Hepatocyte (in vitro differentiated cells): ENCODE data around the gene ACTR5. TPM values are rescaled to one million over a fixed set of nuclear protein-coding genes. Genes with fewer than 3 reads are reported as not detected.

Experiments
- DNase-seq: peaks from one replicate; pipeline ENCODE4 v3.0.0-alpha.2; 2016; ENCODE audit warnings: low spot score
- H2AFZ ChIP-seq: fragments of 200-600 bp; sonication (generic); 2 replicates; pipeline ENCODE4 v1.6.0; 2016; ENCODE audit warnings: antibody characterized with exemption, mild to moderate bottlenecking
- H3K27ac ChIP-seq: fragments of 200-600 bp; sonication (generic); 2 replicates; pipeline ENCODE4 v1.5.1; 2016; ENCODE audit warnings: mild to moderate bottlenecking
- H3K27me3 ChIP-seq: fragments of 200-600 bp; sonication (generic); 2 replicates; pipeline ENCODE4 v1.6.1; 2016
- H3K36me3 ChIP-seq: fragments of 200-600 bp; sonication (generic); replicated peaks from 2 replicates; pipeline ENCODE4 v1.5.1; 2016; ENCODE audit warnings: low read depth; ENCODE audit not compliant: insufficient read depth
- H3K4me1 ChIP-seq: fragments of 200-600 bp; sonication (generic); 2 replicates; pipeline ENCODE4 v1.5.1; 2016; ENCODE audit warnings: mild to moderate bottlenecking, moderate library complexity; ENCODE audit not compliant: insufficient read depth
- H3K4me2 ChIP-seq: fragments of 200-600 bp; sonication (generic); 2 replicates; pipeline ENCODE4 v1.6.0; 2016
- H3K4me3 ChIP-seq: fragments of 200-600 bp; sonication (generic); 2 replicates; pipeline ENCODE4 v1.5.1; 2016; ENCODE audit warnings: mild to moderate bottlenecking
- H3K79me2 ChIP-seq: fragments of 200-600 bp; sonication (generic); 2 replicates; pipeline ENCODE4 v1.6.0; 2017; ENCODE audit warnings: mild to moderate bottlenecking
- H3K9me2 ChIP-seq: fragments of 200-600 bp; sonication (generic); replicated peaks from 2 replicates; pipeline ENCODE4 v1.6.0; 2017; ENCODE audit warnings: mild to moderate bottlenecking; ENCODE audit not compliant: insufficient read depth
- H3K9me3 ChIP-seq: fragments of 200-600 bp; sonication (generic); 2 replicates; pipeline ENCODE4 v1.5.1; 2016; ENCODE audit warnings: low read depth, mild to moderate bottlenecking
- H4K20me1 ChIP-seq: fragments of 200-600 bp; sonication (generic); 2 replicates; pipeline ENCODE4 v1.6.0; 2016; ENCODE audit warnings: mild to moderate bottlenecking; ENCODE audit not compliant: insufficient read depth, poor library complexity, severe bottlenecking
- CTCF ChIP-seq: fragments of 200-600 bp; sonication (generic); IDR thresholded peaks from 2 replicates; pipeline ENCODE4 v1.5.1; 2016; ENCODE audit warnings: antibody characterized with exemption, mild to moderate bottlenecking; ENCODE audit not compliant: poor library complexity
- EZH2 ChIP-seq: fragments of 200-600 bp; sonication (generic); IDR thresholded peaks from 2 replicates; pipeline ENCODE4 v1.6.1; 2016; ENCODE audit warnings: antibody characterized with exemption, mild to moderate bottlenecking, borderline replicate concordance
- EZH2phosphoT487 ChIP-seq: fragments of 200-600 bp; sonication (generic); IDR thresholded peaks from one replicate; pipeline ENCODE4 v1.6.1; 2018; ENCODE audit warnings: antibody characterized with exemption, mild to moderate bottlenecking, low read depth, moderate library complexity; ENCODE audit not compliant: unreplicated experiment, severe bottlenecking
- WGBS: methylation state at CpG from one replicate; pipeline ENCODE4 v1.1.6; 2016; ENCODE audit warnings: low lambda C conversion rate; ENCODE audit errors: missing lambda C conversion rate; 5-methylcytosine and 5-hydroxymethylcytosine counted together
- polyA plus RNA-seq: library from polyadenylated mRNA; unstranded; fragments of >200 nt; fragmentation: Nextera tagmentation; extraction: Ambion mirVana; gene quantifications from 2 replicates; pipeline ENCODE4 v1.2.1, GENCODE V29; 2016
- total RNA-seq: library from RNA; depleted of rRNA; stranded (reverse); fragments of >200 nt; gene quantifications from 2 replicates; pipeline ENCODE4 v1.2.3, GENCODE V29; 2014

Gene ACTR5
- total and polyA plus RNA-seq, 2 experiments from 2014 or later = 8.5 to 10.1 TPM

DNA sequence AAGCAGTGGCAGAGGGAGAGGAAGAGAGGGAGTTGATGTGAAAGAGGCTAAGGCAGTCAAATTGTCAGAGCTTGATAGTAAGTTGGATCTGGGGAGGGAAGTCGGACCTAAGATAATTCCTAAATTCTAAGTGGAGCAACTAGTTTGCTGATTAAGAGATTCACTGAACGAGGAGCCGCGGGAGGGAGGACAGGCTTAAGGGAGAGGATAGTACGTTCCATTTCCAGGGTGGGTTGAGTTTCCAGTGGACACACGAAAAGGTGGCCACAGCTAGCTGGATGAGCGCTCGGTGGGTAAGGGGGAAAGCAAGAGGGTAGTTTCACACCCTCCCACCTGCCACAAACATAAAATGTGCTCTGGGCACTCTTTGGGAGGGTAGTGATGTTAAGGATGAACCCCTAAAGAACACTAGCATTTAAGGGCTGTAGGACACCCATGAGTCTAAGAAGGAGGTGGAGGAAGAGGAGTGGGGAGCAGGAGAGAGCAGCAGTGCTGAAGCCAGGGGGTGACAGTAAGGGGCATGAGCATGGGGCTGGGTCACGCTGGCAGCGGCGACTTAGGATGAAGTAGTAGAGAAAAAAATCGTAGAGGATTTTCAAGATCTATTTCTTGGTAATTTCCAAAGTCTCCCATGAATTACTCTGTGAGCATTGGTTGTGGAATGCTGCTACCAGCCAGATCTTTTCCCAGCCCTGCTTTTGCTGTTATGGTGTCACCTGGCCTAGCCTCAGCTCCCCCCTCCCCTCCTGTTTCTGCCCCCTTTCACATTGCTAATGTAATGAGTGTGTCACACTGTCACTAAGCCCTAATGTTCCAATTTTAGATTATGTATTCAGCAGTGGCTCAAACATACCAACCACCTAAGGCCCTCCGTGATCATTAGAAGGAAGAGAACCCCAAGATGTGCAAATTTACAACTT, 21.4 kb downstream of the ACTR5 start:
- no peaks in the 10 kb centered on the region for H3K79me2 ChIP-seq
- H3K9me3 ChIP-seq = no peaks in the 10 kb centered on the region
- no peak overlapping the region for H3K27ac ChIP-seq
- no peak for TF ChIP-seq EZH2phosphoT487
- no peaks in the 10 kb centered on the region for H4K20me1 ChIP-seq
- H3K9me2 ChIP-seq = no peaks in the 10 kb centered on the region
- WGBS = 92% methylated on average over 13 of the region's 13 CpGs
- no peak overlapping the region for H3K4me2 ChIP-seq
- H3K4me3 ChIP-seq = no peak overlapping the region
- H3K4me1 ChIP-seq = no peaks in the 10 kb centered on the region
- no peaks in the 10 kb centered on the region for H3K27me3 ChIP-seq
- DNase-seq = no peak
- no peaks in the 10 kb centered on the region for H3K36me3 ChIP-seq
- no peak overlapping the region for H2AFZ ChIP-seq

- no peak for DNase-seq
- TF ChIP-seq EZH2 = no peak
- TF ChIP-seq CTCF = no peak
- TF ChIP-seq EZH2phosphoT487 = no peak
Measured at GRCh38 chr20:38770546-38770945, 22.3 kb downstream of the ACTR5 start.

DNA sequence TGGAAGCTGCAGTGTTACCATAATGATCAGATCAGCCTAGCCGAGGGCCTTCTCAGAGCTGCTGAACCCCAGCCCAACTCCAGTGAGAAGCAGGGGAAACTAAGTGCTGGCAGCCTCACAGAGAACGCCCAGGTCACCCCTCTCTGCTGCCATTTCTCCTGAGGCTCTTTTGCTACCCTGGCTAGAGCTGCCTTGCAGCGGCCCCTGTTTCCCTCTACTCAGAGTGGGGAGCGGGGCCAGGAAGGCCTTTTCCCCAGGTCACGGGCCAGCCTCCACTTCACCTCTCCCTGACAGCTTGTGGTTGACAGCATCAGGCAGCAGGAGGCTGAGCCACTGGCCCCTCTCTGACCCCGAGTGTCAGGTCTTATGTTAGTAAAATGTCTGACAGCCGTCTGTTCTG, 22.7 kb downstream of the ACTR5 start:
- Histone ChIP-seq H3K9me3 (no peaks in the 10 kb centered on the region), H3K9me2 (no peaks in the 10 kb centered on the region), H3K4me1 (no peaks in the 10 kb centered on the region), H3K4me2 (no peak overlapping the region), H3K4me3 (no peak overlapping the region), H3K27ac (no peak overlapping the region), H3K27me3 (no peaks in the 10 kb centered on the region), H2AFZ (no peak overlapping the region), H3K79me2 (no peaks in the 10 kb centered on the region), H3K36me3 (no peaks in the 10 kb centered on the region), H4K20me1 (no peaks in the 10 kb centered on the region)
- WGBS = 82% methylated on average over 7 of the region's 7 CpGs
- TF ChIP-seq EZH2phosphoT487 = no peak
- no peak for TF ChIP-seq EZH2
- TF ChIP-seq CTCF = no peak
- DNase-seq = no peak

More at GRCh38 chr20:38770546-38770945, 22.3 kb downstream of the ACTR5 start:
- no peak overlapping the region for H3K4me2 ChIP-seq
- H4K20me1 ChIP-seq = no peaks in the 10 kb centered on the region
- H3K4me3 ChIP-seq = no peak overlapping the region
- H3K79me2 ChIP-seq = no peaks in the 10 kb centered on the region
- H3K36me3 ChIP-seq = no peaks in the 10 kb centered on the region
- no peaks in the 10 kb centered on the region for H3K9me2 ChIP-seq
- H3K9me3 ChIP-seq = no peaks in the 10 kb centered on the region
- H2AFZ ChIP-seq = no peak overlapping the region
- no peaks in the 10 kb centered on the region for H3K4me1 ChIP-seq
- H3K27ac ChIP-seq = no peak overlapping the region
- 69% methylated on average over 3 of the region's 3 CpGs for WGBS
- no peaks in the 10 kb centered on the region for H3K27me3 ChIP-seq

DNA sequence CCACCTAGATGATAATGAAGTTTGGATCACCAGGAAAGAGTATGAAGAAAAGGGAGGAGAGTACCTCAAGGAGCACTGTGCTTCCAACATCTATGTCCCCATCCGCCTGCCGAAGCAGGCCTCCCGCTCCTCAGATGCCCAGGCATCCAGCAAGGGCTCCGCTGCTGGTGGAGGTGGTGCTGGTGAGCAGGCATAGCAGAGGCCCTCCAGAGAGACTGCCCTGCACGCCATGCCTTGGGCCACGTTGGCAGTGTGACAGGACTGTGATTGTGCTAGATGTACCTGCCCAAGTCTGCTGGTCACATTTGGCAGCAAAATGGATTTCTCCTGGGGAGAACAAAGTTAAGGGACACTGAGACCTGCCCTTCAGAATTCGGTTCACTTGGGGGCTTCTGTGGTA, 23.4 kb downstream of the ACTR5 start:
- no peak for DNase-seq
- Histone ChIP-seq H3K27me3 (no peaks in the 10 kb centered on the region), H3K27ac (no peak overlapping the region), H3K36me3 (no peaks in the 10 kb centered on the region), H3K4me3 (no peak overlapping the region), H3K79me2 (no peaks in the 10 kb centered on the region), H3K9me3 (no peaks in the 10 kb centered on the region), H3K4me1 (no peaks in the 10 kb centered on the region), H4K20me1 (no peaks in the 10 kb centered on the region), H2AFZ (no peak overlapping the region), H3K9me2 (no peaks in the 10 kb centered on the region), H3K4me2 (no peak overlapping the region)
- over 99% methylated on average over 7 of the region's 7 CpGs for WGBS
- TF ChIP-seq EZH2phosphoT487 (no peak), EZH2 (no peak), CTCF (no peak)
